Calu3 (cell line): Measurements from ENCODE around the gene UQCR11. TPM values are rescaled to one million over a fixed set of nuclear protein-coding genes. Genes with fewer than 3 reads are reported as not detected.
A peak's percentile ranks its signal among the peaks of the same experiment; 100 is the strongest.

Experiments used
- BruUV-seq: library from RNA; stranded (reverse); fragments of 400-500 nt; replicated peaks from 2 replicates; lab custom pipeline; 2021; lab: Mats Ljungman, UMichigan
- CTCF ChIA-PET: fragments of 300-600 bp; sonication (Branson Sonifier 250); formaldehyde crosslinking; loops from one replicate; lab custom pipeline; 2022; ENCODE audit warnings: antibody characterized with exemption; lab: Charles Lee
- DNase-seq: peaks from one replicate; pipeline ENCODE4 v3.0.0; 2022
- H3K27ac Mint-ChIP-seq: one replicate; pipeline ENCODE4 v1.8.0; 2022; ENCODE audit warnings: mixed read lengths; ENCODE audit not compliant: unreplicated experiment
- H3K27me3 Mint-ChIP-seq: one replicate; pipeline ENCODE4 v1.8.0; 2022; ENCODE audit warnings: mixed read lengths; ENCODE audit not compliant: unreplicated experiment
- H3K36me3 Mint-ChIP-seq: one replicate; pipeline ENCODE4 v1.8.0; 2022; ENCODE audit warnings: mild to moderate bottlenecking, moderate library complexity, mixed read lengths; ENCODE audit not compliant: insufficient read depth, unreplicated experiment
- H3K4me1 Mint-ChIP-seq: one replicate; pipeline ENCODE4 v1.8.0; 2022; ENCODE audit warnings: mild to moderate bottlenecking, low read depth, mixed read lengths; ENCODE audit not compliant: unreplicated experiment
- H3K4me3 Mint-ChIP-seq: one replicate; pipeline ENCODE4 v1.8.0; 2022; ENCODE audit warnings: mild to moderate bottlenecking, low read depth, moderate library complexity, mixed read lengths; ENCODE audit not compliant: unreplicated experiment
- H3K9me3 Mint-ChIP-seq: one replicate; pipeline ENCODE4 v1.8.0; 2022; ENCODE audit warnings: low read depth, mixed read lengths; ENCODE audit not compliant: unreplicated experiment
- CTCF ChIP-seq: fragments of 200-600 bp; IDR thresholded peaks from one replicate; pipeline ENCODE4 v1.8.0; 2022; ENCODE audit warnings: antibody characterized with exemption; ENCODE audit not compliant: unreplicated experiment
- intact Hi-C: fragments of 100-400 bp; cut with micrococcal nuclease; formaldehyde crosslinking; loops from one replicate; pipeline ENCODE4 v1.10.0; 2022; ENCODE audit not compliant: unreplicated experiment
- total RNA-seq: library from RNA; stranded (reverse); gene quantifications from 2 replicates; pipeline ENCODE4 v1.2.3, GENCODE V29; 2022

The UQCR11 gene
- total RNA-seq, 1 experiment from 2014 or later = 148 TPM

- H3K27ac Mint-ChIP-seq = no peak overlapping the region
- no peak for TF ChIP-seq CTCF
- BruUV-seq = no TSS peak
These were observed 37.4 kb downstream of the UQCR11 start for GRCh38 chr19:1567848-1568227.

GRCh38 chr19:1567116-1567847 lies 38.0 kb downstream of the UQCR11 start:
- intact Hi-C loops = no loop called here
- peak; percentile 47 for DNase-seq
- no TSS peak for BruUV-seq
- H3K9me3 Mint-ChIP-seq = no peaks in the 10 kb centered on the region
- no peak for TF ChIP-seq CTCF
- H3K4me3 Mint-ChIP-seq = peak overlapping the region; percentile 61
- no peak overlapping the region for H3K27ac Mint-ChIP-seq
- peaks cover 40% of the 10 kb centered on the region for H3K36me3 Mint-ChIP-seq
- peaks cover 19% of the 10 kb centered on the region for H3K27me3 Mint-ChIP-seq
- CTCF ChIA-PET = interaction anchor here (0.6 kb wide), 1 partner anchor 225 kb away, joined by 4 read pairs; no protein-coding TSS in a partner anchor
- peaks cover 12% of the 10 kb centered on the region for H3K4me1 Mint-ChIP-seq

More at GRCh38 chr19:1567848-1568227, 37.4 kb downstream of the UQCR11 start:
- intact Hi-C loops = no loop called here
- Mint-ChIP-seq H3K36me3 (peaks cover 40% of the 10 kb centered on the region), H3K9me3 (no peaks in the 10 kb centered on the region), H3K27me3 (peaks cover 19% of the 10 kb centered on the region), H3K4me1 (peaks cover 12% of the 10 kb centered on the region), H3K4me3 (no peak overlapping the region)
- DNase-seq = no peak
- CTCF ChIA-PET = no interaction called here

GRCh38 chr19:1566392-1567115 lies 38.7 kb downstream of the UQCR11 start:
- Mint-ChIP-seq H3K9me3 (no peaks in the 10 kb centered on the region), H3K4me1 (peaks cover 12% of the 10 kb centered on the region), H3K36me3 (peaks cover 40% of the 10 kb centered on the region), H3K27me3 (peaks cover 19% of the 10 kb centered on the region), H3K4me3 (peak overlapping the region; percentile 61), H3K27ac (no peak overlapping the region)
- peak; percentile 71 for DNase-seq
- TF ChIP-seq CTCF = no peak
- intact Hi-C loops = no loop called here
- BruUV-seq = no TSS peak
- CTCF ChIA-PET = interaction anchor here (0.6 kb wide), 2 partner anchors 34 to 225 kb away, joined by 3 to 4 read pairs; no protein-coding TSS in a partner anchor

- CTCF ChIA-PET = no interaction called here
These were observed 42.0 kb downstream of the UQCR11 start for GRCh38 chr19:1563251-1563650.

More at GRCh38 chr19:1563251-1563650, 42.0 kb downstream of the UQCR11 start:
- Mint-ChIP-seq H3K36me3 (peaks cover 16% of the 10 kb centered on the region), H3K27ac (no peak overlapping the region), H3K9me3 (no peaks in the 10 kb centered on the region), H3K4me1 (no peaks in the 10 kb centered on the region), H3K27me3 (no peaks in the 10 kb centered on the region), H3K4me3 (no peak overlapping the region)
- no peak for DNase-seq
- BruUV-seq = no TSS peak
- intact Hi-C loops = no loop called here
- TF ChIP-seq CTCF = no peak
